Endothelial cell of umbilical vein (primary cell): Measurements from ENCODE around the gene SCN4A. TPM values are rescaled to one million over a fixed set of nuclear protein-coding genes. Genes with fewer than 3 reads are reported as not detected.

ENCODE experiments used
- BruUV-seq: library from RNA; stranded (reverse); fragments of 400-500 nt; replicated peaks from 2 replicates; lab custom pipeline; 2021; lab: Mats Ljungman, UMichigan
- CTCF ChIA-PET: fragments of 300-600, 350-600 bp; sonication (Branson Sonifier 250); formaldehyde crosslinking; loops from one replicate; lab custom pipeline; 2021; ENCODE audit warnings: antibody characterized with exemption, inconsistent platforms; lab: Charles Lee
- POLR2A ChIA-PET: fragments of 300-600, 350-600 bp; sonication (Branson Sonifier 250); formaldehyde crosslinking; loops from one replicate; lab custom pipeline; 2021; ENCODE audit warnings: antibody characterized with exemption, inconsistent platforms; lab: Charles Lee
- DNase-seq: peaks from one replicate; pipeline ENCODE4 v3.0.0-alpha.2; 2011; ENCODE audit warnings: low read depth, low spot score
- FAIRE-seq: peaks from 2 replicates; lab custom pipeline; 2011; peaks lifted over from hg19 to GRCh38; lab: Jason Lieb, UNC
- H2AFZ ChIP-seq: 2 replicates; pipeline ENCODE4 v1.6.0; 2012; ENCODE audit warnings: low read depth, low read length, control low read depth, inconsistent platforms
- H3K27ac ChIP-seq: 2 replicates; pipeline ENCODE4 v1.5.1; 2011; ENCODE audit warnings: low read depth, mild to moderate bottlenecking, control low read depth, low read length, moderate library complexity; ENCODE audit not compliant: insufficient read depth
- H3K27me3 ChIP-seq, 2 experiments: 2 replicates each; pipeline versions ENCODE4 v1.6.0 to v1.6.1; 2011; ENCODE audit warnings: low read length in 2 of 2, mixed read lengths in 1 of 2; ENCODE audit not compliant: control insufficient read depth in 2 of 2, insufficient read depth in 2 of 2
- H3K36me3 ChIP-seq, 2 experiments: 2 replicates in 1 of 2; 3 replicates in 1 of 2; pipeline ENCODE4 v1.5.1; 2011; ENCODE audit warnings: low read length in 2 of 2, mild to moderate bottlenecking in 1 of 2, moderate library complexity in 1 of 2; ENCODE audit not compliant: control insufficient read depth in 2 of 2, insufficient read depth in 2 of 2; ENCODE audit errors: extremely low read depth in 1 of 2
- H3K4me1 ChIP-seq: 3 replicates; pipeline ENCODE4 v1.5.1; 2011; ENCODE audit warnings: mild to moderate bottlenecking, low read length; ENCODE audit not compliant: control insufficient read depth, insufficient read depth; ENCODE audit errors: extremely low read depth
- H3K4me2 ChIP-seq: 2 replicates; pipeline ENCODE4 v1.6.1; 2011; ENCODE audit warnings: low read length, control low read depth, mixed read lengths; ENCODE audit not compliant: insufficient read depth
- H3K4me3 ChIP-seq, 3 experiments: fragments of 200-600 bp in 1 of 3; sonication (generic), shearing (Covaris generic) in 1 of 3; replicated peaks in 1 of 3; 2 replicates each; pipeline ENCODE4 v1.5.1; 2011 to 2016; ENCODE audit warnings: control low read depth in 3 of 3, low read length in 3 of 3, mild to moderate bottlenecking in 2 of 3, inconsistent platforms in 1 of 3, low read depth in 1 of 3, moderate library complexity in 1 of 3; ENCODE audit not compliant: insufficient read depth in 1 of 3
- H3K79me2 ChIP-seq: 2 replicates; pipeline ENCODE4 v1.6.0; 2012; ENCODE audit warnings: low read length, inconsistent platforms; ENCODE audit not compliant: control insufficient read depth, insufficient read depth
- H3K9ac ChIP-seq: replicated peaks from 2 replicates; pipeline ENCODE3; 2011; ENCODE audit warnings: low read length, control low read depth; ENCODE audit not compliant: insufficient read depth; ENCODE audit errors: extremely low read depth
- H3K9me1 ChIP-seq: replicated peaks from 3 replicates; pipeline ENCODE4 v1.6.0; 2011; ENCODE audit warnings: mild to moderate bottlenecking, low read length; ENCODE audit not compliant: control insufficient read depth, insufficient read depth; ENCODE audit errors: extremely low read depth
- H3K9me3 ChIP-seq: replicated peaks from 2 replicates; pipeline ENCODE4 v1.5.1; 2012; ENCODE audit warnings: low read length, inconsistent platforms; ENCODE audit not compliant: control insufficient read depth, insufficient read depth
- H4K20me1 ChIP-seq: replicated peaks from 2 replicates; pipeline ENCODE3; 2011; ENCODE audit warnings: mild to moderate bottlenecking, low read length; ENCODE audit not compliant: control insufficient read depth, insufficient read depth; ENCODE audit errors: extremely low read depth
- CTCF ChIP-seq, 2 donors: IDR thresholded peaks; 1 replicate in 1 of 2; 2 replicates in 1 of 2; pipeline ENCODE4 v1.5.1; 2011; ENCODE audit warnings: low read length in 2 of 2, mild to moderate bottlenecking in 2 of 2, moderate library complexity in 2 of 2, control low read depth in 1 of 2, inconsistent platforms in 1 of 2, low read depth in 1 of 2; ENCODE audit not compliant: insufficient read depth in 1 of 2; ENCODE audit errors: extremely low read depth in 1 of 2
- EZH2 ChIP-seq: IDR thresholded peaks from 2 replicates; pipeline ENCODE4 v1.6.1; 2012; ENCODE audit warnings: borderline replicate concordance, low read depth, mild to moderate bottlenecking, moderate library complexity, low read length, inconsistent platforms; ENCODE audit not compliant: severe bottlenecking
- FOS ChIP-seq: IDR thresholded peaks from 2 replicates; pipeline ENCODE4 v1.6.1; 2011; ENCODE audit warnings: mild to moderate bottlenecking, low read length, moderate library complexity, borderline replicate concordance; ENCODE audit not compliant: insufficient read depth
- GATA2 ChIP-seq: IDR thresholded peaks from 2 replicates; pipeline ENCODE4 v1.7.0; 2011; ENCODE audit warnings: low read depth, mild to moderate bottlenecking, moderate library complexity, mixed read lengths, low read length; ENCODE audit not compliant: insufficient read length, insufficient read depth
- JUN ChIP-seq: IDR thresholded peaks from 2 replicates; pipeline ENCODE4 v1.6.1; 2011; ENCODE audit warnings: borderline replicate concordance, low read depth; ENCODE audit not compliant: insufficient read length, insufficient read depth
- MAX ChIP-seq: IDR thresholded peaks from 2 replicates; pipeline ENCODE4 v1.6.1; 2011; ENCODE audit not compliant: insufficient read depth, insufficient read length
- MYC ChIP-seq: IDR thresholded peaks from one replicate; pipeline ENCODE4 v1.6.1; 2011; ENCODE audit warnings: mild to moderate bottlenecking, low read depth, low read length
- POLR2A ChIP-seq: IDR thresholded peaks from 2 replicates; pipeline ENCODE4 v1.6.1; 2012; ENCODE audit warnings: low read depth, mild to moderate bottlenecking, control low read depth, low read length
- POLR2AphosphoS5 ChIP-seq: IDR thresholded peaks from 2 replicates; pipeline ENCODE4 v1.6.1; 2012; ENCODE audit warnings: low read depth, mild to moderate bottlenecking, control low read depth, low read length, moderate library complexity; ENCODE audit not compliant: insufficient read depth
- dilution Hi-C: fragments of 300-500 bp; cut with MboI; formaldehyde crosslinking; loops from one replicate; pipeline ENCODE4 v1.15.0; 2019; ENCODE audit warnings: low sequenced_read_pairs; ENCODE audit not compliant: extremely low pct_ligation_motif_present
- intact Hi-C: fragments of 100-400 bp; cut with micrococcal nuclease; formaldehyde crosslinking; loops from one replicate; pipeline ENCODE4 v1.10.0; 2022
- polyA plus RNA-seq, 4 experiments: library from polyadenylated mRNA; depleted of rRNA in 3 of 4; stranded (reverse) in 3 of 4; unstranded in 1 of 4; fragments of >200 nt; gene quantifications; 2 replicates each; pipeline versions ENCODE4 v1.2.1 to v1.2.3, GENCODE V29; 2011 to 2012; ENCODE audit warnings: missing spikeins in 1 of 4
- total RNA-seq: library from RNA; stranded (reverse); gene quantifications from 2 replicates; pipeline ENCODE4 v1.2.3, GENCODE V29; 2021

The SCN4A gene
- total and polyA plus RNA-seq, 2 donors (not counting 3 experiments of a cell fraction or from before 2014, with no cell fraction given) = 0.01 to 0.40 TPM

DNA sequence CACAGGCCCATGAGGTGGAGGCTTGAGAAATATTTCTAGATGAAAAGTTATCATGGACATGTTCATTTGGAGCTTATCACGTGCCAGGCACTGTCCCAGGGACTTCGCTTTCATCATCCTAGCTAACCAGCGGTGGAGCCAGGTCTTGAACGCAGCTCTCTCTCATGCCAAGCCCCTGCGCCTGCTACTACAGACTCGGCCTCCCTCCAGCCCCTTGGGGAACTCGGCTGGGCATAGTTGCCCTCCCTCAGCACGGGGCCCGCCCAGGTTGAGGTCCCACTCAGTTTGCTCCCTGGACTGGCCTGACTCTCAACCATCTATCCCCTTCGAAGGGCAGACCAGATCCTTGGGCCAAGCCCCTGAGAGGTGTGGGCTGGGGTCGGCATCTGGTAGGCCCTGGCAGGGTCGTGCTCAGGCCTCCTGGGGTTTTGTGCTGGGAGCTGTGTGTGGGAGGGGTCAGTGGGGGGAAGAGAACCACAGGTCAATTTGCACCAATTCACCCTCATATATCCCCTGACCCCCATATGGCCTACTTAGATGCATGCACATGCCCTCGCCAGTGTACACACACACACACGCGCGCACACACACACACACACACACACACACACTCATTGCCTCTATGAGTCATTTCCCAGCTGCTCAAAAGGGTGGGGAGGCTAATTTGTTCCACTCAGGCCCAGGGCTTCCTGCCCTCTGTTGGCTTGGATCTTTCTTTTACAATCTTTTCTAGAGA, 12.1 kb upstream of the SCN4A start:
- no peaks in the 10 kb centered on the region for H3K79me2 ChIP-seq
- no peaks in the 10 kb centered on the region for H3K9me1 ChIP-seq
- no peaks in the 10 kb centered on the region for H3K27me3 ChIP-seq
- H4K20me1 ChIP-seq = no peaks in the 10 kb centered on the region
- FAIRE-seq (peak; percentile 95), DNase-seq (peak; percentile 93)
- dilution Hi-C loops (no loop called here), intact Hi-C loops (no loop called here)
- H3K27ac ChIP-seq = no peak overlapping the region
- no peak overlapping the region for H3K9ac ChIP-seq
- ChIA-PET CTCF (interaction anchor here (0.6 to 12.0 kb wide), 14 partner anchors 9 to 149 kb away, joined by 3 to 183 read pairs (median 4); partner anchors contain the start of gene GH1), POLR2A (no interaction called here)
- no peak overlapping the region for H3K4me2 ChIP-seq
- H3K9me3 ChIP-seq = peaks cover 2% of the 10 kb centered on the region
- peaks cover 21% of the 10 kb centered on the region for H3K4me1 ChIP-seq
- no peak overlapping the region for H2AFZ ChIP-seq
- no peaks in the 10 kb centered on the region for H3K36me3 ChIP-seq
- BruUV-seq = no TSS peak
- TF ChIP-seq MYC (peak; percentile 43), POLR2A (no peak), POLR2AphosphoS5 (peak; percentile 82), GATA2 (no peak), JUN (peak; percentile 97), CTCF (IDR thresholded peaks at IDR 0.05; ENCODE audit: extremely low read depth in 1 of 2, insufficient read depth in 1 of 2, low read depth in 1 of 2, low read length in 2 of 2) (no peak), MAX (peak; percentile 59), FOS (peak; percentile 99), EZH2 (no peak)
- no peak overlapping the region for H3K4me3 ChIP-seq
